Measurements from ENCODE around the gene MECP2.

Gene MECP2

GRCh38 chrX:154030715-154031305 is 66.7 kb downstream of the MECP2 start:
- DNase-seq, result no peak

- no peak for DNase-seq
These were observed 67.3 kb downstream of the MECP2 start for GRCh38 chrX:154030266-154030665.

- no peak for DNase-seq
These were observed 68.1 kb downstream of the MECP2 start for GRCh38 chrX:154029439-154029838.

GRCh38 chrX:154028502-154029184 is 68.9 kb downstream of the MECP2 start:
- DNase-seq, result no peak

- DNase-seq, result no peak
These were observed 69.5 kb downstream of the MECP2 start for GRCh38 chrX:154027986-154028385.

DNA sequence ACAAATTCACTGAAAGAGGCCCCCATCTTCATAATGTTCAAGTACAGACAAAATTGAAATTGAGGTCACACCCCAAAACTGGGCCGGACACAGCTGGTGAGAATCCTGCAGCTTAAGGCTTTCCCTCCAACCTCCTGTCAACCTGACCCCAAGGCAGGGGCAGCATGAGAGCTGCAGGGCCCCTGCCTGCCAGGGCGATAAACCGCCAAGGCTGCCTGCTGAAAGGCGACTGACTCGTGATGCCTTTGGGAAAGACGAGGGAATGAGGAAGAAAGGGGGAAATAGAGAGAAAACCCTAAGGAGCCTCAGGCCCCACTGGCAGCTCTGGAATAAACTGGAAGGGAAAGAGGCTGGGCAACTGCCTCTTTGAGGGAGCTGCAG is 70.5 kb downstream of the MECP2 start:
- no peak for DNase-seq

DNA sequence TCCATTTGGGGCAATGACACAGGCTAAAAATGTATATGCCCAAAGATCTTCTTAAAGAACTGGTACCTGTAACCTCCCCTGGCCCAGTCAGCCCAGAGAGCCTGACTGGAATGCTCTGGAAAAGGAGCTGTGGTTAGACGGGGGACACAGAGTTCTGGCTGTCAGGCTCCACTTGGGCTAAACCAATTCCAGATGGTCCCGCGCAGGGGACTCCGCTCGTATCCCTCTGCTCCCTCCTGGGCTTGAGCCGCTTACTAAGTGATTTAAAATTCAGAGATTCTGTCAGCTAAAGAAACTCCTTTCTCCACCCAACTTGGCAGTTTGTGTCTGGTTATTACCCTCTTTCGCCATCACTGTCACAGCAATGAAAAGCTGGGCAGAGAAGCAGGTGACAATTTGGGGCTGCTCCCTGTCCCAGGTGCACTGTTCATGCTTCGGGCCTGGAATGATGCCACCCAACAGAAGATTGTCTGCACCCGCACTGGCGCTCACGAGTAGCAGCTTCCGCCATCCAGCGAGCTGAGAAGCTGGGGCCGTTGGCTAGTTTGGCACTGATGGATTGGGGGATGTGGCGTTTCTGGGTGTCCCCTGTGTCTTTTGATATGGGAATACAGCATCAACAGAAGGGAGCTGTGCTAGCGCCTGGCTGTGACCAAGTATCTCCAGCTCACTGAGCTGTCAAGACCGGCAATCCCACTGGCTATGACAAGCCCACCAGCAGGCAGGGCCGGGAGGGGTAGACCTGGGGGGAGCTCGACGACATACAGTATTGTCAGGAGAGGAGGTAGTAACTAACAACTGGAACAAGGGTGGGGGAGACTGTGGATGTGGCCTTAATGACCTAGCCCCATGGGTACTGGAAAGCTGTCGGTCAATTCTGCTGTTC is 71.1 kb downstream of the MECP2 start:
- DNase-seq, result no peak

- DNase-seq, result no peak
These were observed 72.3 kb downstream of the MECP2 start for GRCh38 chrX:154025230-154025629.

GRCh38 chrX:154024271-154024670 is 73.2 kb downstream of the MECP2 start:
- DNase-seq, result no peak

- DNase-seq, result no peak
These were observed 74.1 kb downstream of the MECP2 start for GRCh38 chrX:154023276-154024000.

DNA sequence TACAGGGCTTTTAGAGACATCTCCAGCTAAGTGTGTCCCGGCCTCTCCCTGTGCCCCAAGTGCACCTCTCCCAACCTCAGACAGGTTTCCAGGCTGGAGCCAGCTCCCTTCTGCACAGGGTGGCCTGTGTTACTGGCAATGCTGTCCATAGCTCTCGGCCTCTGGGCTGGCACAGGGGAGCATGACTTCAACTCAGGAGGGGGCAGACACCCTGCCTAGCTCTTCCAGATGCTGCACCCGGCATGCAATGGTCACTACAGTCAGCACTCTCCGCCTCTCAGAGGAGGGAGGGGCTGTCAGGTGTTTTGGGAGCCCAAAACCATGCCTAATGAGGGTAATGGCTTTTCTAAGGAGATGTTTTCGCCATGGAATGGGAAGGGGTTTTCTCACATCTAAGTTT is 75.4 kb downstream of the MECP2 start:
- no peak for DNase-seq

- no peak for DNase-seq
These were observed 76.3 kb downstream of the MECP2 start for GRCh38 chrX:154021131-154021611.

DNA sequence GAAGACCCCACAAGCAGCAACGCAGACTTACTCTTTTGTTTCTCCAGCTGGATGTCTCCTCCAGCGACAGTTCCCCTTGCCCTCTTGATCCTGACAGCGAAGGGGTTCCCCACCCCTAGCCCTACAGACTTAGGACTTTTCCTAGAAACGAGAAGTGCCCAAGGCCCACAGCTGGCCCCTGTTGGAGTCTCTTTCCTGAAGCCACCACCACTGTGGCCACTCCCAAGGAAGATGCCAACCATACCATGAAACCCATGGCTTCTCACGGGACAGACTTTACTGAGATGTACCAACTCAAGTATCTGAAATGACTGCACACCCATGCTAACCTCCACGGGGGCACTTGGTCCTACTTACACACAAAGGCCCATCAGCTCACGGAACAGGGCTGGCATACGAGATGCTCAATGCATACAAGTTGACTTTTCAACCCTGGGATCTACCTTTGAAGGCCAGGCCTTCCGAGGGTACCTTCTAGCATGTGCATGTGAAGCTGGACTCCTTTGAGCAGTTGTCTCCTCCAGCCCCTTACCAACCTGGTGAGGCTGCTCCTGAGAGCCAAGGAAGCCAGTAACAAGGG is 76.9 kb downstream of the MECP2 start:
- peak in 1 of 2 donors; percentile 26 for DNase-seq

GRCh38 chrX:154019633-154020528 is 77.6 kb downstream of the MECP2 start, which contains the start of gene IRAK1:
IRAK1 (minus strand) TSS chrX:154019902; CDS start chrX:154019812, 90 bp downstream.
- peak; percentile 42 to 50 for DNase-seq

GRCh38 chrX:154019061-154019621 is 78.4 kb downstream of the MECP2 start:
- no peak for DNase-seq

DNA sequence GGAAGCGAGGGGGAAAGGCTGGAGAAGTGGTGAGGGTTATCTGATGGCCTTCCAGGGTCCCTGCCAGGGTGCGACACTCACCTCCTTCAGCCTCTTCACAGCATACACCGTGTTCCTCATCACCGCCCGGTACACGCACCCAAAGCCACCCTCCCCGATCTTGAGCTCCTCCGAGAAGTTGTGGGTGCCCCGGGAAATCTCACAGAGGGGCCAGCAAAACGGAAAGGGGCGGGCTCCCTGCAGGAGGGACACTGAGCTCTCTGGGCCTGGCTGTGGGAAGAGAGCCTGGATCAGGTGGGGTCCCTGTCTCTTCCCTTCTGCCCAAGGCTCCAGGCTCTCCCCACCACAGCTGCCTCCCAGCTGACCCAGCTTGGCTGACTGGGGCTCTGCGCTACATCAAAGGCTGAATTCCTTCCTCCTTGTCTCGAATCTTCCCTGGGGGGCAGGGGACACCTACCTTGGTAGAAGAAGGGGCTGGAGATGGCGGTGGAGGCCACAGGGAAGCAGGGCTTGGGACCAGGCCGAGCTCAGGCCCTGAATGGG is 78.9 kb downstream of the MECP2 start:
- DNase-seq, result no peak

DNA sequence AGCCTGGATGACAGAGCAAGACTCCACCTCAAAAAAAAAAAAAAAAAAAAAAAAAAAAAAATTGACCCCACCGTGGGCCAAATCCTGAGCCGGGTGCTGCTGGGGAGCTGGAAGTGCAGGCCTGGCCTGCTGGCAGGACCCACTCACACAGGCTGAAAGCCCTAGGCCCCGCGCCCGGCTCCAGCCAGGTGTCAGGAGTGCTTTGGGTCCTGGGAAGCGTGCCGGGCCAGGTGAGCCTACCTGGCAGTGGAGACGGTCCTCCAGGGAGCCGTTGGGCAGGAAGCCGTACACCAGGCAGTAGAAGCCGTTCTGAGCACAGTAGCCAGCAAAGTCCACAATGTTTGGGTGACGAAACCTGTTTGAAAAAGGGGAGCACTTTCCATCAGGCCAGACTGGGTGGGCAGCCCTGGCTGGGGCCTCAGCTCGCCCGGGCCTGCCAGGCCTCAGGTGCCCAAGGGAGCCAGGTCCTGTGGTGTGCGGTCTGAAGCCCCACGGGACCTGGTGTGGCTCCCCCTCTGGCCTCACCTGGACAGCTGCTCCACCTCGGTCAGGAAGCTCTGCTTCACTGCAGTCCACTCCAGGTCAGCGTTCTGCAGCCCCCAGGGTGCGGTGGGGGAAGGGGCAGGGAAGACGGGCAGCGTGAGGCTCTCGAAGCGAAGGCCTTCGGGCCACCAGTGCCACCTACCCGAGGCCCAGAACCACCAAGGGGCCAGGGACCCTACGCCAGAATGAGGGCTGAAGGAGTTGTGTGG is 79.6 kb downstream of the MECP2 start:
- no peak for DNase-seq

DNA sequence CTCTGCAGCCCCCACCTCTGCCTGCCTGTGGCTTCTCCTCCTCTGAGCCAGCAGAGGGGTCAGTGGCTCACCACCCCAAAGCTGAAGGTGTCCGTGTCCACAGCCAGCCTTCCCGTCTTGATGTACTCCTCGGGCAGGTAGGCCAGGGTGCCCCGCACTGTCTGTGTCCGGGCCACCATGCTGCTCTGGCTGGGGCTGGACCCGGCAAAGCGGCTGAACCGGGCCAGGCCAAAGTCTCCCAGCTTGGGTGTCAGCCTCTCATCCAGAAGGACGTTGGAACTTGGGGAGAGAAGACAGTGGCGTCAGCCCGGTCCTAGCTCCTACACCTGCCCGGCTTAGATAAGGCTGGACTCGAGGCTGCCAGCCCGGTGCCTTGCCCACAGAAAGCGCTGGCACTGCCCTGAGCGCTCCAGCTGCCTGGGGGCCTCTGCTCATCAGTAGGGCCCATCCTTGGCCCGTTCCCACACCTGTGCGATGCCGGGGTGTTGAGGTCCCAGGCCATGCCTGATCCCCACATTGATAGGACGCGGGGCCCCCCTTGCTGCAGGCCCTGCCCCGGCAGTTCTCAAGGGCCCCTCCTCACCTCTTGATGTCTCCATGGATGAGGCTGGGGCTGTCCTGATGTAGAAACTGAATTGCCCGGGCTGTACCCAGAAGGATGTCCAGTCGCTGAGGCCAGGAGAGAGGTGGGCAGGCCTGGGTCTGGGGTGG is 81.0 kb downstream of the MECP2 start:
- no peak for DNase-seq

GRCh38 chrX:154015581-154016264 is 81.8 kb downstream of the MECP2 start:
- DNase-seq, result no peak

Measured in CD4-positive, alpha-beta T cell treated with Interleukin-4 for 1 hour (primary cell).